Gastrocnemius medialis (tissue), 4 donors: Measurements from ENCODE around the gene CLDN18.

Source experiments
- CTCF ChIP-seq, 5 experiments: fragments of 450-650 bp in 3 of 5; fragments of 200-600 bp in 2 of 5; sonication (generic) in 2 of 5; IDR thresholded peaks in 4 of 5; conservative IDR thresholded peaks in 1 of 5; 1 replicate in 4 of 5; 2 replicates in 1 of 5; pipeline ENCODE4 v1.5.1; 2016 to 2019; ENCODE audit warnings: antibody characterized with exemption in 5 of 5, mild to moderate bottlenecking in 3 of 5, moderate library complexity in 3 of 5
- POLR2A ChIP-seq, 2 donors: fragments of 450-650 bp; IDR thresholded peaks; one replicate each; pipeline ENCODE4 v1.6.1; 2017; ENCODE audit warnings: antibody characterized with exemption in 2 of 2, mild to moderate bottlenecking in 2 of 2, moderate library complexity in 2 of 2

- TF ChIP-seq CTCF (IDR thresholded peaks at IDR 0.05 in 4 of 5, conservative IDR thresholded peaks at IDR 0.05 in 1 of 5) (no peak), POLR2A (IDR thresholded peaks at IDR 0.05) (no peak)
Observed at GRCh38 chr3:138068046-138068445, 58.1 kb downstream of the CLDN18 start.
